Subcutaneous adipose tissue (tissue), 4 donors: ENCODE results near the gene AMN. TPM values are rescaled to one million over a fixed set of nuclear protein-coding genes. Genes with fewer than 3 reads are reported as not detected.

ENCODE experiments used
- CTCF ChIP-seq: fragments of 450-650 bp; IDR thresholded peaks from one replicate; pipeline ENCODE4 v1.5.1; 2016; ENCODE audit warnings: low read depth, mild to moderate bottlenecking, control low read depth, antibody characterized with exemption, moderate library complexity
- total RNA-seq, 4 donors: library from RNA; depleted of rRNA; stranded (reverse); fragments of >200 nt; gene quantifications; one replicate each; pipeline ENCODE4 v1.1.0, GENCODE V29; 2016

AMN gene
- total RNA-seq, 4 donors from 2014 or later = 0.66 to 1.9 TPM; not detected in 2

- no peak for TF ChIP-seq CTCF
Measured at GRCh38 chr14:102927878-102928411, 5.5 kb downstream of the AMN start.

- TF ChIP-seq CTCF = no peak
Measured at GRCh38 chr14:102928412-102929240, 6.2 kb downstream of the AMN start.

DNA sequence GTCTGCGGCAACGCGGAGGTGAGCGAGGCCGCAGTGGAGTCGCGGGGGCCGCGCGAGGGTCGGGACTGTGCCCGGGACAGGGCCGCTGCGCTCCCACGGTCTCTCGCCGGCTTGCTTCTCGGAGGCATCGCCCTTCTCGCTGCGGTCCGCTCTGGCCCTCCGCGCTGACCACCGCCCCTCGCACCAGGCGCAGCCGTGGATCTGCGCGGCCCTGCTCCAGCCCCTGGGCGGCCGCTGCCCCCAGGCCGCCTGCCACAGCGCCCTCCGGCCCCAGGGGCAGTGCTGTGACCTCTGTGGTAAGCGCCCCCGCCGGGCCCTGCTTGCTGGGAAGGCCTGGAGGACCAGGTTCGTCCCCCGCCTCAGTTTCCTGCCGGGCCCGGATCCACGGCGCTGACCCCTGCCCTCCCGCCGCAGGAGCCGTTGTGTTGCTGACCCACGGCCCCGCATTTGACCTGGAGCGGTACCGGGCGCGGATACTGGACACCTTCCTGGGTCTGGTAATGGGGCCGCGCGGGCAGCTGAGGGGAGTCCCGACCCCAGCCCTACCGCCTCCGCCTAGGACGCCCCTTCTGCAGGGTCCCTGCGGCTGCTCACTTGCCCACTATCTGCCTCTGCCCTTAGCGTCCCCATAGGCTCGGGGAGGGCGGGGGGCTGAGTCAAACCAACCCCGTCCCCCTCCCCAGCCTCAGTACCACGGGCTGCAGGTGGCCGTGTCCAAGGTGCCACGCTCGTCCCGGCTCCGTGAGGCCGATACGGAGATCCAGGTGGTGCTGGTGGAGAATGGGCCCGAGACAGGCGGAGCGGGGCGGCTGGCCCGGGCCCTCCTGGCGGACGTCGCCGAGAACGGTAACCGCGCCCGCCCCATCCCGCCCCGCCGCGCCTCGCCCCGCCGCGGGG, 7.0 kb downstream of the AMN start:
- no peak for TF ChIP-seq CTCF

DNA sequence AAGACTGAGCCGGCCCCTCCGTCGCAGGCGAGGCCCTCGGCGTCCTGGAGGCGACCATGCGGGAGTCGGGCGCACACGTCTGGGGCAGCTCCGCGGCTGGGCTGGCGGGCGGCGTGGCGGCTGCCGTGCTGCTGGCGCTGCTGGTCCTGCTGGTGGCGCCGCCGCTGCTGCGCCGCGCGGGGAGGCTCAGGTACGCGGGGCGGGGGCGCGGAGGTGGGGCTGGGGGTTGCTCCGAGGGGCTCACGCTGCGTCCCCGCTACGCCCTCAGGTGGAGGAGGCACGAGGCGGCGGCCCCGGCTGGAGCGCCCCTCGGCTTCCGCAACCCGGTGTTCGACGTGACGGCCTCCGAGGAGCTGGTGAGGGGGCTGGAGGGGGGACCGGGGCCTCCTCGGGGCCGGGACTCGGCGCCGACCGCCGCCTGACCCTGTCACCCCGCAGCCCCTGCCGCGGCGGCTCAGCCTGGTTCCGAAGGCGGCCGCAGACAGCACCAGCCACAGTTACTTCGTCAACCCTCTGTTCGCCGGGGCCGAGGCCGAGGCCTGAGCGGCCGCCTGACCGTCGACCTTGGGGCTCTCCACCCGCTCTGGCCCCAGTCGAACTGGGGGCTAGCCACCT, 7.8 kb downstream of the AMN start:
- no peak for TF ChIP-seq CTCF

GRCh38 chr14:102930753-102931579, 8.5 kb downstream of the AMN start:
- TF ChIP-seq CTCF = no peak

DNA sequence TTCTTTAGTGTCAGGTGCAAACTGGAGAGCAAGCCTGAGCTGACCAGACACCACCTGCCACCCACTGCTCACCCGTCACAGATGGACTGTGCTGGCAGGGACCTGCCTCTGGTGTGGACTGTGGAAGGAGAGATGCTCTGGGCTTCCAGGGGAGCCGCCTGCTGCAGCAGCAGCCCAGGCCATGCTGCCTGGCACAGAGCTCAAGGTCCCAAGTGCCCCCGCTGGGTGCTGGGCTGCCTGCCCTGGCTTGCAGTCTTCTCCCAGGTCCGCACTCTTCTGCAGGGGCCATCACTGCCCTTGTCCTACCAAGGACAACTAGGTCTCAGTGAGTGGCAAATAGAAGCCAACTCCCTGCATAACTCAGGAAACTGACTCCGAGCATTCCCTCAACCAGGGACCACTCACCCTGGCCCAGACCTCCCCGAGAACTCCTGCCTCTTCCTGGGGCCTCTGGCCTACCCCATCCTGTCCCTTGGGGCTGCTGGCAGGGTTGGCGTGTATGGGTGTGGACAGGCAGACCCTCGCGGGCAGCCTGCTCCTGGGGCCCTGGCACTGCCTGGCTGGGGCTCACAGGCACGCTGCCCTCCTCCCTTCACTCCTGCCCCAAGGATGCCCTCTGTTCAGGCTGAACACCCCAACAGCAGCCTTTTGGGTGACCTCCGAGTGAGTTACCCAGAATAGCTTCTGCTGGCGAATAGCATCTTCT, 9.3 kb downstream of the AMN start:
- TF ChIP-seq CTCF = no peak
